ENCODE measurements around the gene LEKR1. TPM values are rescaled to one million over a fixed set of nuclear protein-coding genes. Genes with fewer than 3 reads are reported as not detected.

LEKR1 gene
- total and polyA plus RNA-seq, 2 donors (not counting 3 experiments of a cell fraction or from before 2014, with no cell fraction given), result 0.07 to 0.64 TPM

DNA sequence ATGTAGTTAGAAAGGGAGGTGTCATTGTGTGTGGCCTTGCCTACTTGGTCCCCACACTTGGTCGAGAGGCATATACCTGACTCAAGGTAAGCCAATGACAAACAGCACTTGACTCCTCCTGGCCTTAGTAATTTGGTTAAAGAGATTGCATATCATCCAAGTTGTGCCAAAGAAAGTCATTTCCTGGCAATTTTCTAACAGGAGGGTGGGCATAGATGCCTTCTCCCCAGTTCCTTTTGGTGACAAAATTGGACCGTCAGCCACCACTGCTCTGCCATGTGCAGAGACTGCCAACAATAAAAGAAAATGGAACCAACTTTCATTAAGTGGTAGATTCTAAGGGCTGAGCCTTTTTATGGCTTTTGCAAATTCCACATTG is 7.9 kb upstream of the LEKR1 start:
- H3K79me2 ChIP-seq (ENCODE audit: control insufficient read depth, insufficient read depth, low read length), result no peaks in the 10 kb centered on the region
- FAIRE-seq (no peak), DNase-seq (ENCODE audit: low read depth, low spot score) (peak; percentile 16)
- H3K9ac ChIP-seq (replicated peaks; ENCODE audit: extremely low read depth, insufficient read depth, low read length), result peak overlapping the region; percentile 88
- peak overlapping the region; percentile 59 for H3K4me2 ChIP-seq (ENCODE audit: insufficient read depth, low read length)
- no peak overlapping the region for H3K4me3 ChIP-seq (replicated peaks in 1 of 3; ENCODE audit: insufficient read depth in 1 of 3, low read depth in 1 of 3, low read length in 3 of 3)
- H2AFZ ChIP-seq (ENCODE audit: low read depth, low read length), result no peak overlapping the region
- H3K27ac ChIP-seq (ENCODE audit: insufficient read depth, low read depth, low read length), result peak overlapping the region; percentile 91
- intact Hi-C loops (cut with micrococcal nuclease) (loop anchor here (2.0 to 5.0 kb wide), 2 partner anchors 125 to 714 kb away; no protein-coding TSS in a partner anchor), dilution Hi-C loops (cut with MboI; ENCODE audit: extremely low pct_ligation_motif_present, low sequenced_read_pairs) (loop anchor here (25.0 kb wide), 1 partner anchor 106 kb away; no protein-coding TSS in a partner anchor)
- H3K27me3 ChIP-seq (ENCODE audit: control insufficient read depth in 2 of 2, insufficient read depth in 2 of 2, low read length in 2 of 2), result no peaks in the 10 kb centered on the region
- H3K36me3 ChIP-seq (ENCODE audit: control insufficient read depth in 2 of 2, extremely low read depth in 1 of 2, insufficient read depth in 2 of 2, low read length in 2 of 2), result no peaks in the 10 kb centered on the region
- no peaks in the 10 kb centered on the region for H3K9me1 ChIP-seq (replicated peaks; ENCODE audit: control insufficient read depth, extremely low read depth, insufficient read depth, low read length)
- ChIA-PET CTCF (interaction anchor here (0.7 to 1.5 kb wide), 3 partner anchors 142 to 319 kb away, joined by 3 to 5 read pairs (median 3); no protein-coding TSS in a partner anchor), POLR2A (no interaction called here)
- no peaks in the 10 kb centered on the region for H3K9me3 ChIP-seq (replicated peaks; ENCODE audit: control insufficient read depth, insufficient read depth, low read length)
- H4K20me1 ChIP-seq (replicated peaks; ENCODE audit: control insufficient read depth, extremely low read depth, insufficient read depth, low read length), result no peaks in the 10 kb centered on the region
- H3K4me1 ChIP-seq (ENCODE audit: control insufficient read depth, extremely low read depth, insufficient read depth, low read length), result peaks cover 45% of the 10 kb centered on the region
- no TSS peak for BruUV-seq (replicated peaks)
- TF ChIP-seq, protein P1, sequence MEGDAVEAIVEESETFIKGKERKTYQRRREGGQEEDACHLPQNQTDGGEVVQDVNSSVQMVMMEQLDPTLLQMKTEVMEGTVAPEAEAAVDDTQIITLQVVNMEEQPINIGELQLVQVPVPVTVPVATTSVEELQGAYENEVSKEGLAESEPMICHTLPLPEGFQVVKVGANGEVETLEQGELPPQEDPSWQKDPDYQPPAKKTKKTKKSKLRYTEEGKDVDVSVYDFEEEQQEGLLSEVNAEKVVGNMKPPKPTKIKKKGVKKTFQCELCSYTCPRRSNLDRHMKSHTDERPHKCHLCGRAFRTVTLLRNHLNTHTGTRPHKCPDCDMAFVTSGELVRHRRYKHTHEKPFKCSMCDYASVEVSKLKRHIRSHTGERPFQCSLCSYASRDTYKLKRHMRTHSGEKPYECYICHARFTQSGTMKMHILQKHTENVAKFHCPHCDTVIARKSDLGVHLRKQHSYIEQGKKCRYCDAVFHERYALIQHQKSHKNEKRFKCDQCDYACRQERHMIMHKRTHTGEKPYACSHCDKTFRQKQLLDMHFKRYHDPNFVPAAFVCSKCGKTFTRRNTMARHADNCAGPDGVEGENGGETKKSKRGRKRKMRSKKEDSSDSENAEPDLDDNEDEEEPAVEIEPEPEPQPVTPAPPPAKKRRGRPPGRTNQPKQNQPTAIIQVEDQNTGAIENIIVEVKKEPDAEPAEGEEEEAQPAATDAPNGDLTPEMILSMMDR (IDR thresholded peaks at IDR 0.05; ENCODE audit: extremely low read depth in 1 of 2, insufficient read depth in 1 of 2, low read depth in 1 of 2, low read length in 2 of 2), result no peak
- no peak for TF ChIP-seq EZH2 (IDR thresholded peaks at IDR 0.05; ENCODE audit: borderline replicate concordance, low read depth, low read length, severe bottlenecking)
- TF ChIP-seq, protein P2, sequence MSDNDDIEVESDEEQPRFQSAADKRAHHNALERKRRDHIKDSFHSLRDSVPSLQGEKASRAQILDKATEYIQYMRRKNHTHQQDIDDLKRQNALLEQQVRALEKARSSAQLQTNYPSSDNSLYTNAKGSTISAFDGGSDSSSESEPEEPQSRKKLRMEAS (IDR thresholded peaks at IDR 0.05; ENCODE audit: insufficient read depth, insufficient read length), result no peak
- no peak for TF ChIP-seq GATA2 (IDR thresholded peaks at IDR 0.05; ENCODE audit: insufficient read depth, insufficient read length, low read depth, low read length)
- no peak for TF ChIP-seq FOS (IDR thresholded peaks at IDR 0.05; ENCODE audit: borderline replicate concordance, insufficient read depth, low read length)
- no peak for TF ChIP-seq POLR2AphosphoS5 (IDR thresholded peaks at IDR 0.05; ENCODE audit: insufficient read depth, low read depth, low read length)

Data from endothelial cell of umbilical vein (primary cell).